NOMO-1 treated with DMSO at 0.1 percent for 48 hours (cell line): Measurements from ENCODE around the gene NCAPD3.
A peak's percentile ranks its signal among the peaks of the same experiment; 100 is the strongest.

Source experiments
- DNase-seq: peaks from one replicate; lab custom pipeline; 2025; ENCODE audit not compliant: unreplicated experiment; lab: John Stamatoyannopoulos, UW

NCAPD3 gene

DNA sequence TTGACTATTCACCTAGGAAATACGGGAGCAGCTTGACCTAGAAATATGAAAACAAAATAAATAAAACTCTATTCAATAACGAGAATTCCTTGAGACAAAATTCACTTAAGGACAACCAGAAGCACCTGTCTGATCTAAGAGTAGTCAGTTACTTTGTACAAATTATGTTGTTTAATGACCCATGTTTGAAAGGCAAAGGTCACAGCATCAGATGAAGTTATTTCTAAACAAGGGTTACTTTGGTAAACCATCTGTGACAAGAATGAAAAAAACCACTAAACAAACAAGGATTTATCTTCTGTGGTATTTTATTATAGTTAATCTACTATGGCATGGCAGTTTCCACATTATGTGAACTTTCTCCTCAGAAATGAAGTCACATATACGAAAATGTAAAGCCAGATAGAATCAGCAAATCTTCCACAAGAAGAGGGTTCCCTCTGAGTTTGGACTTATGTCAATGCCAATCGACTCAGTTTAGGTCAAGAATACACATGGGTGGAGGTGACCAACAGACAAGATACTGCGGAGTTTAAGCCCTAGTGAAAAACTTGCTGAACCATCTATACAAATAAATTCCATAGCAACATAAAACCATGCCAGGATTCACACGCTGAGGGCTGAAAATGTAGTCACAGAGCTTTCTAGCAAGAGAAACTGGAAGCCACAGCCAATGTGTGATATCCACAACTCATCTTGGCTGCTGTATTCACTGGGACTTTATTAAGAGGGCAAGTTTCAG lies 53.4 kb downstream of the NCAPD3 start:
- DNase-seq = no peak

DNA sequence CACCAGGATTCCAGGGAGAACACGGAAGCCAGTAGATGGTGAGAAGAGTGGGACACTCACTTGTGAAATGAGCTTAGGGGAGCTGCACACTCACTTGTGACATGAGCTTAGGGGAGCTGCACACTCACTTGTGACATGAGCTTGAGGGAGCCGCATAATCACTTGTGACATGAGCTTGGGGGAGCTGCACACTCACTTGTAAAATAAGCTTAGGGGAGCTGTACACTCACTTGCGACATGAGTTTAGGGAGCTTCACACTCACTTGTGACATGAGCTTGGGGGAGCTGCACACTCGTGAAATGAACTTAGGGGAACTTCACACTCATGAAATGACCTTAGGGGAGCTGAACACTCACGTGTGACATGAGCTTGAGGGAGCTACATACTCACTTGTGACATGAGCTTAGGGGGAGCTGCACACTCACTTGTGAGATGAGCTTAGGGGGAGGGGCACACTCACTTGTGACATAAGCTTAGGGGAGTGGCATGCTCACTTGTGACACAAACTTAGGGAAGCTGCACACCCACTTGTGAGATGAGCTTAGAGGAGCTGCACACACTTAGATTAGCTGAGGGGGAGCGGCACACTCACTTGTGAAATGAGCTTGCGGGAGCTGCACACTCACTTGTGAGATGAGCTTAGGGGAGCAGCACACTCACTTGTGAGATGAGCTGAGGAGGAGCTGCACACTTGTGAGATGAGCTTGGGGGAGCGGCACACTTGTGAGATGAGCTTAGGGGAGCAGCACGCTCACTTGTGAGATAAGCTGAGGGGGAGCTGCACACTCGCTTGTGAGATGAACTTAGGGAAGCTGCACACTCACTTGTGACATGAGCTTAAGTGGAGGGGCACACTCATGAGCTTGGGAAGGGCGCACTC lies 59.0 kb downstream of the NCAPD3 start:
- no peak for DNase-seq

DNA sequence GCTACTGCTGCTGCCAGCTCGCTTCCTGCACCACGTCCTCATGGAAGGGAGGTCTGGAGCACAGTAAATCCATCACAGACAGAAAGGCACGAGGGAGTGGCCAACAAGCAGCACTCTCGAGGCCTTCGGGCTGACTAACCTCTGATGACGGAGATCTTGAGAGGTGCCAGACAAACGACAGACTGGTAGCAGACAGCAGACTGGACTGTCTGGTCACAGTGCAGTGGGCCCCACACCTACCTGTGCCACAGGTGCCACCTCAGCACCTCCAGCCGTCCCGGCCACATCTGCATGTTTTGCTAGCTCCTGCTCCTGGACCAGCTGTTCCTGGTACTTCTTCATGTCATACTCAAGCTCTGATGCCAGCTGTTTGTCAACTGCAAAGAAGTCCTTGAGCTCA lies 64.1 kb downstream of the NCAPD3 start:
- no peak for DNase-seq

DNA sequence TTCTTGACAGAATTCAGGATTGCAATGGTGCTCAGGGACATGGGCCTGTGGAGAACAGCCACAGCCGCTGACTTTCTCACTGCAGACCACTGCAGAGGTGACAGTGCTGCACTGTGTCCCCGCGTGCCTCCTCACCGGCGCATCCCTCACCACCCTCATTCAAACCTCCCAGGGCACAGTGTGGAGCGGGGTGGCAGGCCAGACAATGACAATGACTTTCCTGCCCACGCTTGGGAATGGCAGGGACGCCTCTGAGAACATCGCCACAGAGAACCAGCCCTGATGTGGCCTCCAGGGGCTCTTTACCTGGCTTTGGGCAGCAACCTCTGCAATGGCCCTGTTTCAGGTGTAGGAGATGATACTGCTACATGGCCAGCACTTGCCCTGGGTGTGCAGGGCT lies 65.7 kb downstream of the NCAPD3 start:
- no peak for DNase-seq

DNA sequence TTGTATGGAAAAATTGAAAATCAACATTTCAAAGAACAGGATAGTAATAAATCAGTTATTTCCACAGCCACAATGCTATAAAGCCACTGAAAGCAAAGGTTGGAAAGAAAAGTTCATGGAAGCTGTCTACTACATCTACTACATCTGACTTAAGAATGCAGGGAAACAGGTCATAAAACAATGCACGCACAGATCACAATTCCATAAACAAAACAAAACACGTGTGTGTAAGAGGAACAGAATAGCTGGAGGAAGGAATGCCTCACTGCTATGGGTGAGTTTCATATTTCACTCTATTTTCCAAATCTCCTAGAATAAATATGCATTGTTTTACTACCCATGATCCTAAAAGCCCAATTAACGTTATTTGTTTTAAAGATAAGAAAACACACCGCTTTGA lies 66.3 kb downstream of the NCAPD3 start:
- no peak for DNase-seq

DNA sequence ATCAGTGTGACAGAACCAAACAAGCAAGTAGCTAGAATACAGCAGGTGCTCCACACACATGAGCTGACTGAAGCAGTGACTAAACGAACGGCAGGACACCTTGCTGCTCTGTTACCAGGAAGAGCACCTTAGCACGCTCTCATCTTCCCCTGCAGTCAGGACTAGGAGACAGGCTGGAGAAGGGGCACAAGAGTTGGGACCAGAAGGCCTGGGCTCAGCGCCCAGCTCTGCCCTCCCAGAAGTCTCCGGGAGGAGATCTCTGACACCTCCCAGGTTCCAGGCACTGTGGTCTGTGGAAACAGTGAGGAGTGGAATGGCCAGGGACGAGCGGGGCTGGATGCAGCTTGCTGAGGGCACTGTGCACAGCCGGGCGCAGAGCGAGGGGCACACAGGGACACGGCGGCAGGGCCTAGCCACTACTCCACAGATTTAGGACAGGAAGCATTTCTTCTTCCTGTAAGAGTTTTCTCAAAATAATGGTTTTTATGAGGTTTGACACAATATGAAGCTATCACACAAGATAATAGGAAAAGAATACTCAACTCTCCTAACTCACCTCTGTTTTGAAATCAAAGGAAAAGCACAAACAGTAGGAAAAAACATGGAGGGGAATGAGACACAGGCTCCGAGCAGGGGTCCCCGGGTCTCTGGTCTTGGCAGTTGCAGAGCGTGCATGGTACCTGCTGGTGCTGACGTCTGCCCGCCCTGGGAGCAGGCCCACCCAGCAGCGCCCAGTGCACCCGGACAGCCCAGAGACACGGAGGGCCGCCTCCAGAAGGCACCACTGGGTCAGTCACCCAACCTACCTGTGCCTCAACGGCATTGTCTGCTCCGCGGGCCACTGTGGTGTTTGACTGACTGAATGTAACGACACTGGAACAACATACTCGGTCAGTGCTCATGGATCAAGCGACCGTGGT lies 67.6 kb downstream of the NCAPD3 start:
- no peak for DNase-seq

DNA sequence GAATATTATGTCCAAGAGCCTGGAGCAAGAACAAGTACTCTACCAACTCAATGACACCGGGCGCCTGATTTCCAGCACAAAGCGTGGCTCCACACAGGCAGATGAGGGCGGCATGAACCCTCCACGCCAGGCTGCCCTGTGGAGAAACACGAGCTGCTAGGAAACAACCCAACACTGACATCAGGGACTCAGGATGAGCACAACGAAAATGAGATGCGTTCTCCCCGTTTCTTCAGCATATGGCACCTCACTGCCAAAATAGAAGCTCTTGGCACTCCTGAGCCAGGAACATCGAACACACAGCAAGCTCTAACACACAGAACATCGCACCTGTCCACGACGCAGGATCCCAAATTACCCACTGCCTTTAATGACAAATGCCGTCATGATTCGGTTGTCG lies 68.3 kb downstream of the NCAPD3 start:
- DNase-seq = no peak

DNA sequence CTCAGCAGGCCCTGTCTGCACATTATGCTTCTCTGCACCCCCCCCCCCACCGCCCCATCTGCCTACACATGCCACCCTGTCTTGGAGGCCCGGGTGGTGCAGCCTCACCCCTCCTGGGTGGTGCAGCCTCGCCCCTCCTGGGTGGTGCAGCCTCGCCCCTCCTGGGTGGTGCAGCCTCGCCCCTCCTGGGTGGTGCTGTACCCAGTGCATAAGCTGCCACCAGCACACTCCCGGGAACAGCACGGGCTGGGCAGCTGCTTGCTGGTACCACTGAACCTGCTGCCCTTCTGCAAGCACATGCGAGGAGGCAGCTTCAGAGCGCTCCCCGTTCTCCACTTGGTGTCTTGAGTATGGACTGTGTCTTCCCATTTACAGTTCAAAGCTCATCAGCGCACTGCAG lies 69.3 kb downstream of the NCAPD3 start:
- no peak for DNase-seq

DNA sequence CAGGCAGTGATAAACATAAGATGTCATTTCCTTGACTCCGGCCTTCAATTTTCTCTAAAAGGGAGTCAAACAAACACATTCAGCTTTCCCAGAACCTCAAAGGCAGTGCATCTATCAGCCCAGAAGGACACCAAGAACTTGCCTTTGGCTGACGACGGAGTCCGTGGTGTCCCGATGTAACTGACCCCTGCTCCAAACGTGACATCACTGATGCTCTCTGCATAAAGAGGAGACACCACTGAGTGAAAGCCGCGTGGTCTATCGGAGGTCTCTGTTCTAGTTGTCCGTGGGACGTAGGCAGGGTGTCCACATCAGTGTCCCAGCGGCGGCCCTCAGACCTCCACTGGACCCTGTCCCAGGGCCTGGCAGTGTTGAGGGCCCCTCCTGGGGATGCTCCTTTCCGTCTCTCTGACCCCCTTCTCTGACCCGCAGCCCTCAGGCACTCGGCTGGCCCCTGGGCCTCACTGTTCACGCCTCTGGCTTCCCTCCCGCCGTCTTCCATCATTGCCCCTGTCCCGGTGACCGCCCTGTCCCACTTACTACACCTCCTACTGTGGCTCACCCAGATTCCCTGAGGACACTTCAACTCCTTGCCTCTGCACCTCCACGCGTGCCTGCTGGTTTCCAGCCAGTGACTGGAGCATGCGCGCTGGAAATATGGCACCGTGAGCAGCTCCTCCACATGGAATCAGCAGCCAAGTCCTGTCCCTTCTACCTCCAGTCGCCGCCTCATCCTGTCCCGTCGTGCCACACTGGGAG lies 70.4 kb downstream of the NCAPD3 start:
- DNase-seq = no peak

DNA sequence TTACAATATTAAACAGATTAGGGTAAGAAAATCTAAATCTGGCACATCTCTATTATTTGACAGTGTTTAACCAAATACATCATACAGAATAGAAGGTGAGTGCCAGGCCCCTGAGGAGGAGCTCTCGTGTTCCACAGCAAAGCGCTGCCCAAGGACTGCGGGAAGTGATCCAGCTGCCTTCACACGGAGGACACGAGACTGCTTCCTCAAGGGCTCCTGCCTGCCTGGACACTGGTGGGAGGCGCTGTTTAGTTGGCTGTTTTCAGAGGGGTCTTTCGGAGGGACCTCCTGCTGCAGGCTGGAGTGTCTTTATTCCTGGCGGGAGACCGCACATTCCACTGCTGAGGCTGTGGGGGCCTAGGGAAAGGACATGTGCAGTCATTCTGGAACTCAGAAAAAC lies 71.1 kb downstream of the NCAPD3 start:
- no peak for DNase-seq

DNA sequence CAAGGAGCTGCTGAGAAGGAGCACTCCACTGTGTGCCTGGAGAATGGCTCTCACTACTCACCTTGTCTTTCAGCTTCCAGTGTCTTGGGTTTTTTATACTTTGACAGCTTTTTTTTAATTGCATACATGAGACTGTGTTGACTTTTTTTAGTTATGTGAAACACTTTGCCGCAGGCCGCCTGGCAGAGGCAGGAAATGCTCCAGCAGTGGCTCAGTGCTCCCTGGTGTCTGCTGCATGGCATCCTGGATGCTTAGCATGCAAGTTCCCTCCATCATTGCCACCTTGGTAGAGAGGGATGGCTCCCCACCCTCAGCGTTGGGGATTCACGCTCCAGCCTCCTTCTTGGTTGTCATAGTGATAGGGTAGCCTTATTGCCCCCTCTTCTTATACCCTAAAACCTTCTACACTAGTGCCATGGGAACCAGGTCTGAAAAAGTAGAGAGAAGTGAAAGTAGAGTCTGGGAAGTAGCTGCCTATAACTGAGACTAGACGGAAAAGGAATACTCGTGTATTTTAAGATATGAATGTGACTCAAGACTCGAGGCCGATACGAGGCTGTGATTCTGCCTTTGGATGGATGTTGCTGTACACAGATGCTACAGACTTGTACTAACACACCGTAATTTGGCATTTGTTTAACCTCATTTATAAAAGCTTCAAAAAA lies 72.6 kb downstream of the NCAPD3 start:
- peak; percentile 6 for DNase-seq

DNA sequence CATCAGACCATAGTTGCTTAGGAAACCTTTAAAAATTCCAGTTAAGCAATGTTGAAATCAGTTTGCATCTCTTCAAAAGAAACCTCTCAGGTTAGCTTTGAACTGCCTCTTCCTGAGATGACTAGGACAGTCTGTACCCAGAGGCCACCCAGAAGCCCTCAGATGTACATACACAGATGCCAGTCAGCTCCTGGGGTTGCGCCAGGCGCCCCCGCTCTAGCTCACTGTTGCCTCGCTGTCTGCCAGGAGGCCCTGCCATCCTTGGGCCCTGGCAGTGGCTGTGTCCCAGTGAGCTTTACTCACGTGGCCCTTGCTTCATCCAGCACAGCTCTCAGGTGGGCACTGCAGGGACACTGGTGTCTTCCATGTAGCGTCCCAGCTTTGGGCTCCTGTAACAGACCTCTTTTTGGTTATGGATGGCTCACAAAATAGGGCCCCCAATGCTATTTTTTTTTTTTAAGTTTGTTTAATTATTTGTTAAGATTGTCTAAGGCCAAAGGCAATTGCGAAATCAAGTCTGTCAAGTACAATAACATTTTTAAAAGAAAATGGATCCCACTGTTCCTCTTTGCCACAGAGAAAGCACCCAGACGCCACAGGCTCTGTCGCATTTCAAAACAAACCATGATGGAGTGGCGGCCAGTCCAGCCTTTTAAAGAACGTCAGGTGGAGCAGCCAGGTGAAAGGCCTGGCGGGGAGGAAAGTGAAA lies 73.4 kb downstream of the NCAPD3 start:
- no peak for DNase-seq

DNA sequence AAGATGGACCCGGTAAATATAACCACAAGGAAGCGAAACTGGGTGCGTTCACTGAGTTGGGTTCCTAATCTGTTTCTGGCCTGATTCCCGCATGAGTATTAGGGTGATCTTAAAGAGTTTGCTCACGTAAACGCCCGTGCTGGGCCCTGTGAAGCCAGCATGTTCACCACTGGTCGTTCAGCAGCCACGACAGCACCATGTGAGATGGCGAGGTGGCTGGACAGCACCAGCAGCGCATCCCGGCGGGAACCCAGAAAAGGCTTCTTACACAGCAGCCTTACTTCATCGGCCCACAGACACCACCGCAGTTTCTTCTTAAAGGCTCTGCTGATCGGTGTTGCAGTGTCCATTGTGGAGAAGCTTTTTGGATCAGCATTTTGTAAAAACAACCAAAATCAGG lies 74.4 kb downstream of the NCAPD3 start:
- no peak for DNase-seq

DNA sequence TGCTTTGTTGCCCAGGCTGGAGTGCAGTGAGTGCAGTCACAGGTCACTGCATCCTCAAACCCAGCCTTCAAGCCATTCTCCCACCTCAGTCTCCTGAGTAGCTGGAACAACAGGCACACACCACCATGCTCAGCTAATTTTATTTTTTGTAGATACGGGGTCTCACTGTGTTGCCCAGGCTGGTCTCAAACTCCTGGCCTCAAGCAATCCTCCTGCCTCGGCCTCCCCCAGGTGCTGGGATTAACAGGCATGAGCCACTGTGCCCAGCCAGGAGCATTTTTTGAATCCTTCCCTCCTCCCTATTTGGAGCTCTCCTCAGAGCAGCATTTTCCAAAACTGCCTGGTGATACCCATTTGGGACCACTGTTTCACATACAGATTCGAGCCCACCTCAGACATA lies 77.2 kb downstream of the NCAPD3 start:
- DNase-seq = no peak

DNA sequence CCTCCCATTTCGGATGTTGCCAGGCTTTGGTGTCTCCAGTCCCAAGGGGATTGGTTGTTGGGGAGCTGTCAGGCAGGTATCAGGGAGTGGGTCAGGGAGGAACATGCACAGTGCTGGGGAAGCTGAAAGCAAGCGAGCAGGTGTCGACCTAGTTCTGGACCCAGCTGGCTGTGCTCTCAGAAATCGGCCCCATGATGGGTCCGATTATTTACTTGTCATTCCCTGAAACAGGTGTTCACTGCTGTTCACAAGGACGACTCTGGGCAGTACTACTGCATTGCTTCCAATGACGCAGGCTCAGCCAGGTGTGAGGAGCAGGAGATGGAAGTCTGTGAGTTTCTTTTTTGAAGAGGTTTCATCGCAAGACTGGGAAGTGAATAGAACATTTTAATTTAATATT lies 78.1 kb downstream of the NCAPD3 start:
- DNase-seq = no peak

DNA sequence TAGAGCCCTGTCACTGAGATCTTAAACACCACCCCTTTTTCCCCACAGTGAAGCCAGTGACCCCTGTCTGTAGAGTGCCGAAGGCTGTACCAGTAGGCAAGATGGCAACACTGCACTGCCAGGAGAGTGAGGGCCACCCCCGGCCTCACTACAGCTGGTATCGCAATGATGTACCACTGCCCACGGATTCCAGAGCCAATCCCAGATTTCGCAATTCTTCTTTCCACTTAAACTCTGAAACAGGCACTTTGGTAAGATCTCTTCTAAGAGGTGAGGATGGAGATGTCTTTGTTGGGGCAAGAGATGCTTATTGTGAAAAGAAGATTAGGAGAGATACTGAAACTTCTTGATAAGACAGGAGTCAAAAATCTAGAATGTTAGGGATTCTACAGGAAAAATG lies 79.0 kb downstream of the NCAPD3 start:
- DNase-seq = no peak

DNA sequence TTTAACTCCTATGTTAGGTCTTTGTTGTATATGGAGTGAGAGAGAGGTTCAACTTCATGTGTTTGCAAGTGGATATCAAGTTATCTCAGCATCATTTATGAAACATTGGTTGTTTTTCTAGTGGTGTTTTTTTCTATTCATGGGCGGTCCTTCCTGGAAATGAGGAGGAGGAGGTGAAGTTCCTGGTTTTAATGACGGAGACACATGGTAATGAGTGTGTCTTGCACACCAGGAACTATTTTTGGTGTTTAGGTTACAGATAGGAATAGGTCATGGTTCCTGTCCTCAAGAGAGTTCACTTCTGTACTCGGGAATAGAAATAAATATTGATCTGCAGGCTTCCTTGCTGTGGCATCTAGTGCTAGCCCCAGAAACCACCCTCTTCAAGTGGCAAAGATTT lies 80.0 kb downstream of the NCAPD3 start:
- DNase-seq = no peak

DNA sequence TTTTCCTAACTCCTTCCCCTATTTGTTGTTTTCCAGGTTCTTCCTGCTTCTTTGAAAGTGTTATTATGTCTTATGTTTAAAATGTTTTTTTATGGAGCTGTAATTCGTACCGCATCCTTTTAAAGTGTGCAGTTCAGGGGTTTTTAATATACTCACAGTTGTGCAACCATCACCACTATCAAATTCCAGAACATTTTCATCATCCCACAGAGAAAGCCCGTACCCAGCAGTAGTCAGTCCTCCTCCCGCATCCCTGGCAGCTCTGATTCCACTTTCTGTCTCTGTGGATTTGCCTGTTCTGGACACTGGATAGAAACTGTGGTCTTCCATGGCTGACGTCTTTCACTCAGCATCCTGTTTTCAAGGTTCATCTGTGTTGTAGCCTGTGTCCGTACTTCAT lies 81.2 kb downstream of the NCAPD3 start:
- DNase-seq = no peak

DNA sequence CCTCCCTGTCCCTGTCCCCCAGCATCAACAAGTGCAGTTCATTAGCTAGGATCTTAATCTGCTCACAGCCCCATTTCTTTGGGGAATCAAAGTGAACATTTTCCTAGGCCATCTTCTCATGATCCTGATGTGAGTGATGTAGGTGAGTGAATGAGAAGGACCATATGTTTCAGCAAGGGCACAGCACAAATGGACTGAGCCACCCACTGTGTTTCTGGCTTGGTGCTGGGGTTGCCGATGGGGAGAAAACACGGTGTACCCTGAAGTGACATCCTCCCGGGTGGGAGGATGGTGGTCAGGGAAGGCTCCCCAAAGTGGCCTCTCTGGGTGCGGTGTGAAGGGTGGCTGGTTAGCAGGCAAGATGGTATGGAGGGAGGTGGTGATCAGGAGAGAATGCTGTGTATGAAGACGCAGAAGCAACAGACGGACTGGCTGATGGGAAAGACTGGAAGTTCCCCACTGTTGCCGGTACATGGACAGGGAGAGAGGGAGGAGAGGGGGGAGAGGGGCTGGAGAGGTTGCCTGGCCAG lies 82.7 kb downstream of the NCAPD3 start:
- DNase-seq = no peak
